ENCODE results near the gene DGKB. TPM values are rescaled to one million over a fixed set of nuclear protein-coding genes. Genes with fewer than 3 reads are reported as not detected.

DGKB gene
- polyA plus RNA-seq, 1 donor = 1.3 TPM

DNA sequence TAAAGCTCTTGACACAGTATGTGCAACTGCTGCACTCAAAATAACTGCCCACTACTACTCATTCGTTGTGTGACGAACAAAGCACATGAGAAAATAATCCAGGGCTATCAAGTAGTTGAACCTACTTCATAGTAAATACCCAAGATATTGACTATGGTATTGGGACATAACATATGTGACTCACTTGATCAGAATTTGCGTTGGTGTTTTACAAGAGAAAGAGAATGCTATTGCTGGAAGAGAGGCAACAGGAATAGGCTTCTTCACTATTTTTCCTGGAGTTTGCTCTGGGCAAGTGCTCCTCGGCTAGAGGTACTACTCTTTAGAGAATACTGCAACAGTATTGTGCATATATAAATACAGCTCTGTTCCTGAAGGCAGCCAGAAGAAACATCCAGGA lies 2.5 kb downstream of the DGKB start:
- Histone ChIP-seq H3K4me3 (ENCODE audit: low read length) (no peak overlapping the region), H3K27ac (ENCODE audit: low read length) (no peak overlapping the region), H3K4me1 (ENCODE audit: control insufficient read depth, insufficient read depth, low read length) (no peaks in the 10 kb centered on the region), H3K36me3 (ENCODE audit: control insufficient read depth, insufficient read depth, low read length) (no peaks in the 10 kb centered on the region), H3K9me3 (ENCODE audit: control insufficient read depth, low read depth, low read length) (no peaks in the 10 kb centered on the region), H3K27me3 (ENCODE audit: control insufficient read depth, insufficient read depth, low read length) (peaks cover 16% of the 10 kb centered on the region)
- no CpG with 5 or more reads among the region's 4 CpGs for WGBS (ENCODE audit: insufficient coverage, low lambda C conversion rate)
- no peak for DNase-seq

DNA sequence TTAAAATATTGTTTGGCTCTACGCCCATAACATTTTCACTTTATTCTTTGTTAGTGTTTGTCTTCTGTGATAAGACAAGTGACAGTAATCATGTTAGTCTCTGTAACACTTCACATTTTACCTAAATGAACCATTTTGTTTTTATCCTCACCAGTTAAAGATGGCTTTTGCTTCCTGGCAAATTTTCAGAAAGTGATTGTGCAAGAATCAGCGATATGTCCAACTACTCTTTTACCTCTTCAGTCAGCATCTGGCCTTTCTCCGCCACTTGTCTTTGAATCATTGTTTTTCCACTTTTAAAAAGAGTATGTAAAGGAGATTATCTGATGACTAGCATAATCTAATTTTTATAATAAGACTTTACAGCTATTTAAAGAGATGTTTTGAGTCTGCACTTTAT lies 3.5 kb downstream of the DGKB start:
- no peak for DNase-seq
- peaks cover 16% of the 10 kb centered on the region for H3K27me3 ChIP-seq (ENCODE audit: control insufficient read depth, insufficient read depth, low read length)
- H3K9me3 ChIP-seq (ENCODE audit: control insufficient read depth, low read depth, low read length) = no peaks in the 10 kb centered on the region
- no peak overlapping the region for H3K27ac ChIP-seq (ENCODE audit: low read length)
- no peaks in the 10 kb centered on the region for H3K4me1 ChIP-seq (ENCODE audit: control insufficient read depth, insufficient read depth, low read length)
- no peaks in the 10 kb centered on the region for H3K36me3 ChIP-seq (ENCODE audit: control insufficient read depth, insufficient read depth, low read length)
- WGBS (ENCODE audit: insufficient coverage, low lambda C conversion rate) = 100% methylated on average over 2 of the region's 3 CpGs
- H3K4me3 ChIP-seq (ENCODE audit: low read length) = no peak overlapping the region

DNA sequence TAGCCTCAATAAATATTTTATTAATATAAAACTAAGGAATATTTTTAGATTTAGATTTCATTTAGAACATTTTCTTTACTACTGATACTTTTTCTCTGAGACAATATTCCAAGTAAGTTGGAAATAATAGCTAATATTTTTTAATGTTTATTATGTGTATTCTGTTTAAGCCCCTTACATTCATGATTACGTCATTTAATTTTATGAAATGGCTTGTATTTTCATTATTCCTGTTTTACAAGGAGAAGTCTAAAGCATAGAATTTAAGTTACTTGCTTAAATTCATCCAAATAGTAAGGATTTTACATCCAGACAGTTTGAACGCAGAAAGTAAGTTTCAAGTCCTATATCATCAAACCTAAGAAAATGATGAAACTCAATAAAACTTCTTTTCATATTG lies 6.1 kb downstream of the DGKB start:
- Histone ChIP-seq H3K4me3 (ENCODE audit: low read length) (no peak overlapping the region), H3K27ac (ENCODE audit: low read length) (no peak overlapping the region), H3K27me3 (ENCODE audit: control insufficient read depth, insufficient read depth, low read length) (no peaks in the 10 kb centered on the region), H3K36me3 (ENCODE audit: control insufficient read depth, insufficient read depth, low read length) (no peaks in the 10 kb centered on the region), H3K4me1 (ENCODE audit: control insufficient read depth, insufficient read depth, low read length) (no peaks in the 10 kb centered on the region), H3K9me3 (ENCODE audit: control insufficient read depth, low read depth, low read length) (no peaks in the 10 kb centered on the region)
- WGBS (ENCODE audit: insufficient coverage, low lambda C conversion rate) = 79% methylated on average over 2 of the region's 2 CpGs
- no peak for DNase-seq

DNA sequence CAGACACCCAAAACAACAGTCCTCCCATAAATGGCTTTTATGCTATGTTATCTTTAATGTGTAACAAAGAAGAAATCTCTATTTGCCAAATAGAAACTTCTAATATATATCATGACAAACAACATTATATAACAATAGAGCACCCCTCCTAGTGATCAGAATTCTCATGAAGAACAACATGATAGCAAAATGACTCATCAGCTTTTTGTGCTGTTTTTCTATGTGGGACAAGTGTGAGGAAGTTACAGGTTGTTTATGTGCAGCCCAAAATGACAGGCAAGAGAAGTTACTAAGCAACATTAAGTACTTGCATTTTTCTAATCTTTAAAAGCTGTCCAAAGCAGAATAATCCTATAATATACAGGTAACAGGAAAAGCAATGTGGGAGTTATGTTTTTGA lies 7.7 kb downstream of the DGKB start:
- Histone ChIP-seq H3K27me3 (ENCODE audit: control insufficient read depth, insufficient read depth, low read length) (no peaks in the 10 kb centered on the region), H3K36me3 (ENCODE audit: control insufficient read depth, insufficient read depth, low read length) (no peaks in the 10 kb centered on the region)

DNA sequence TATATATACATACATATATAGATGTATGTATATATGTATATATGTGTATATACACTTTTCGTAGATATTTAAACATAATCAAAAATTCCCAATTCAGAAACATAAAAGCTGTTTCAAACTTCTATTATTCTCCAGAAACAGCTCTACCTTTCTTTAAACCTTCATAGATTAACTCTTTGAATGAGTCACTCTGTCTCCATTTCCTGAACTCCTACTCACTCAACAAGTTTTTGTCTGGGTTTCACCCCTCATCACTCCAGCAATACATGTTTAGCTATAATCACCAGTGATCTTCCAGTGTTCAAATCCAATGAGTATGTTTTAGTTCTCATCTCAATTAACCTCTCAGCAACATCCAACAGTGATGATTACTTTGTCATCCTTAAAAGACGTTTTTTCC lies 9.6 kb downstream of the DGKB start:
- WGBS (ENCODE audit: insufficient coverage, low lambda C conversion rate) = 75% methylated on average over 1 of the region's 2 CpGs

More for the DNA sequence above, 7.7 kb downstream of the DGKB start:
- Histone ChIP-seq H3K4me1 (ENCODE audit: control insufficient read depth, insufficient read depth, low read length) (no peaks in the 10 kb centered on the region), H3K4me3 (ENCODE audit: low read length) (no peak overlapping the region), H3K9me3 (ENCODE audit: control insufficient read depth, low read depth, low read length) (no peaks in the 10 kb centered on the region), H3K27ac (ENCODE audit: low read length) (no peak overlapping the region)
- no peak for DNase-seq

DNA sequence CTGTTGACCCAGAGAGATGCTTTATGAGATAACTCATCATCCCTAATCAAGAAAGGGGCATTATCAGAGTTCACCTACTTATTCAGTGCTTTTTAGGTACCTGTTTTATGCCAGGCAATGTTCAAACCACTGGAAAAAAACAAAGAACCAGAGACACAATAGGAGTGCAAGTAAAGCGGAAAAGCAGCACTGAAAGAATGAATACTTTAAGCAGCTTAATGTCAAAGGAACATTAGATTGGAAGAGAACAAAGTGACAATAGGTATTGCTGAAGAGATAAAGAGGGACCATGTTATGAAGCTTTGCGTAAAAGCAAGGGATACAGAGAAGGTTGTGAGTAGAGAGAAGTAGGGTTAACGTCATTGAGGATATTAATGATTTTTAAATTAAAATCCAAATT lies 11.3 kb downstream of the DGKB start:
- Histone ChIP-seq H3K27me3 (ENCODE audit: control insufficient read depth, insufficient read depth, low read length) (no peaks in the 10 kb centered on the region), H3K4me3 (ENCODE audit: low read length) (no peak overlapping the region), H3K27ac (ENCODE audit: low read length) (no peak overlapping the region), H3K9me3 (ENCODE audit: control insufficient read depth, low read depth, low read length) (no peaks in the 10 kb centered on the region), H3K36me3 (ENCODE audit: control insufficient read depth, insufficient read depth, low read length) (no peaks in the 10 kb centered on the region), H3K4me1 (ENCODE audit: control insufficient read depth, insufficient read depth, low read length) (no peaks in the 10 kb centered on the region)
- DNase-seq = no peak
- 100% methylated on average over 3 of the region's 3 CpGs for WGBS (ENCODE audit: insufficient coverage, low lambda C conversion rate)

More for the DNA sequence above, 9.6 kb downstream of the DGKB start:
- no peaks in the 10 kb centered on the region for H3K27me3 ChIP-seq (ENCODE audit: control insufficient read depth, insufficient read depth, low read length)
- no peak overlapping the region for H3K27ac ChIP-seq (ENCODE audit: low read length)
- no peak for DNase-seq
- no peaks in the 10 kb centered on the region for H3K36me3 ChIP-seq (ENCODE audit: control insufficient read depth, insufficient read depth, low read length)
- H3K4me3 ChIP-seq (ENCODE audit: low read length) = no peak overlapping the region
- no peaks in the 10 kb centered on the region for H3K4me1 ChIP-seq (ENCODE audit: control insufficient read depth, insufficient read depth, low read length)
- H3K9me3 ChIP-seq (ENCODE audit: control insufficient read depth, low read depth, low read length) = no peaks in the 10 kb centered on the region

DNA sequence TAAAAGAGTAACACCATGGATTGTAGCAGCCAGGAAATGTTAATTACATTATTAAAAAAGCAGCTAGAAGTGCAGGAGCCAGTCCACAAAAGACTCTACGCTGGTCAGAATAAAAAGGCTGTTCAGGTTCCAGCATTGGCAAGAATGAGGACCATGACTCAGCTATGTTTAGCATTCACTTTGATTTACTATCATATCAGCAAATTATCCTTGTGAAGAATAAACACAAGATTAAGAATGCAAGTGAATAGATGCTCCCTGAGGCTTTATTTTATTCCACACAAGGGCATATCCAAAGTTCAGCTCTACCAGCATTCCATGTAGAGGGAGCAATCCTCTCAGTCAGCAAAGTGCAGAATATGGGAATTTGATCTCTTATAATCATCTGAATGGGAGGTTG lies 13.6 kb downstream of the DGKB start:
- DNase-seq = no peak
- Histone ChIP-seq H3K4me3 (ENCODE audit: low read length) (no peak overlapping the region), H3K4me1 (ENCODE audit: control insufficient read depth, insufficient read depth, low read length) (no peaks in the 10 kb centered on the region), H3K27me3 (ENCODE audit: control insufficient read depth, insufficient read depth, low read length) (no peaks in the 10 kb centered on the region), H3K9me3 (ENCODE audit: control insufficient read depth, low read depth, low read length) (no peaks in the 10 kb centered on the region), H3K27ac (ENCODE audit: low read length) (no peak overlapping the region), H3K36me3 (ENCODE audit: control insufficient read depth, insufficient read depth, low read length) (no peaks in the 10 kb centered on the region)
- WGBS (ENCODE audit: insufficient coverage, low lambda C conversion rate) = no CpG with 5 or more reads among the region's 1 CpG

DNA sequence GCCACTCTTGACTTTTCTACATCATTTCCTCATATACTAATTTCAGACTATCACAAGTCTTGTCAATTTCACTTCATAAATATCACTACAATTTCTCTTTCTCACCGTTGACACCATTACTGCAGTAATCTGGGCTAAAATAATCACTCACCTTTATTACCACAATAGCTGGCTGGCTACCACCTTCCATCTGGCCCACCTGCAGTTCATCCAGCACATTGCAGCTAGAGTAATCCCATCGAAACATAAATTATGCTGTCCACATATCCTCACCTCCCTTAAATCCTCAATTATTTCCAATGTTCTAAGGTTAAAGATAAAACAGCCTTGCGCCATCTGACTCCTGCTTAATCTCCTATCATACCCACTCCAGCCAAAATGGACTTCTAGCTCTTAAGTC lies 16.0 kb downstream of the DGKB start:
- Histone ChIP-seq H3K9me3 (ENCODE audit: control insufficient read depth, low read depth, low read length) (no peaks in the 10 kb centered on the region), H3K4me3 (ENCODE audit: low read length) (no peak overlapping the region), H3K4me1 (ENCODE audit: control insufficient read depth, insufficient read depth, low read length) (no peaks in the 10 kb centered on the region), H3K27me3 (ENCODE audit: control insufficient read depth, insufficient read depth, low read length) (no peaks in the 10 kb centered on the region), H3K36me3 (ENCODE audit: control insufficient read depth, insufficient read depth, low read length) (no peaks in the 10 kb centered on the region), H3K27ac (ENCODE audit: low read length) (no peak overlapping the region)
- 91% methylated on average over 1 of the region's 3 CpGs for WGBS (ENCODE audit: insufficient coverage, low lambda C conversion rate)
- no peak for DNase-seq

DNA sequence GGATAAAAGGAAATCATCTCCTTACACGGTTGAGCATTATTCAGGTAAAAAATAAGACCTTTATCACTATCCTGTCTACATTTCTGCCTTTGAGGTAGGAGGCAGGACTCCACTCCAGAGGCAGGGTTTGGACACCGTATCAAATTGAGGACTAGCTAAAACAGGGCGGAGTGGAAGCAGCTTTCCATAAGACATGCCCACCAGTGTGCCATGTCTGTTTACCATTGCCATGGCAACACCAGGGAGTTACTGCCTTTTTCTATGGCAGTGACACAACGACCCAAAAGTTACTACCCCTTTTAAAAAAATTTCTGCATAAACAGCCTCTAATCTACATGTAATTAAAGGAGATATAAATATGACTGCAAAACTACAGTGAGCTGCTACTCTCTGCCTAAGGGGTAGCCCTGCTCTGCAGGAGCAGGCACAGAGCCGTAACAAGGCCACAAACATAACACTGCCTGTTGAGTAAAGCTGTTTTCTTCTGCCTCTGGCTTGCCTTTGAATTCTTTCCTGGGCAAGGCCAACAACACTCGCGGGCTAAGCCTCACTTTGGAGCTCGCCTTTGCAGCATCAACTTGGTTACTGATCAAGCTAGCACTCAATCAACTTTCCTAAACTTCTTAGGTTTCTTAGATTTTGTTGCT lies 26.5 kb downstream of the DGKB start:
- WGBS (ENCODE audit: insufficient coverage, low lambda C conversion rate) = 52% methylated on average over 3 of the region's 8 CpGs
- H3K4me1 ChIP-seq (ENCODE audit: control insufficient read depth, insufficient read depth, low read length) = no peaks in the 10 kb centered on the region
- no peak overlapping the region for H3K4me3 ChIP-seq (ENCODE audit: low read length)
- no peak overlapping the region for H3K27ac ChIP-seq (ENCODE audit: low read length)
- no peaks in the 10 kb centered on the region for H3K27me3 ChIP-seq (ENCODE audit: control insufficient read depth, insufficient read depth, low read length)
- no peaks in the 10 kb centered on the region for H3K36me3 ChIP-seq (ENCODE audit: control insufficient read depth, insufficient read depth, low read length)
- H3K9me3 ChIP-seq (ENCODE audit: control insufficient read depth, low read depth, low read length) = no peaks in the 10 kb centered on the region
- no peak for DNase-seq

DNA sequence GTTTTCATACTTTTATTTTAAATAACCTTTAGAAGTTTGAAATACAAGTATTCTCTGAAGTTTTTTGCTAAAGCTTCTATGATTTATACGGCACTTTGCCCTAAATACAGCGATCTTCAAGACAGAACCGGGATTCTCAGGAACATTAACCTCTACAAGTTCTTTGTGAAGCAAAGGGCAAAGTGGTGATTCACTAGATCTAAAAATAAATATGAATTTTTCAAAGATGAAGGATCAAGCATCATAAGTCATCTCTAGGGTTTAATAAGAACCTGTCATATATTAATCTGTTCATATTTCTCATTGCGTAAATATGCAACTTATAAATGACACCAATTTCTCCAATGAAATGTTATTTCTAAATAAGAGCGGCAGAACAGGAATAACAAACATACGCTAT lies 30.7 kb downstream of the DGKB start:
- 100% methylated on average over 2 of the region's 6 CpGs for WGBS (ENCODE audit: insufficient coverage, low lambda C conversion rate)
- Histone ChIP-seq H3K4me1 (ENCODE audit: control insufficient read depth, insufficient read depth, low read length) (no peaks in the 10 kb centered on the region), H3K36me3 (ENCODE audit: control insufficient read depth, insufficient read depth, low read length) (no peaks in the 10 kb centered on the region), H3K27ac (ENCODE audit: low read length) (no peak overlapping the region), H3K4me3 (ENCODE audit: low read length) (no peak overlapping the region), H3K9me3 (ENCODE audit: control insufficient read depth, low read depth, low read length) (no peaks in the 10 kb centered on the region), H3K27me3 (ENCODE audit: control insufficient read depth, insufficient read depth, low read length) (no peaks in the 10 kb centered on the region)
- no peak for DNase-seq

DNA sequence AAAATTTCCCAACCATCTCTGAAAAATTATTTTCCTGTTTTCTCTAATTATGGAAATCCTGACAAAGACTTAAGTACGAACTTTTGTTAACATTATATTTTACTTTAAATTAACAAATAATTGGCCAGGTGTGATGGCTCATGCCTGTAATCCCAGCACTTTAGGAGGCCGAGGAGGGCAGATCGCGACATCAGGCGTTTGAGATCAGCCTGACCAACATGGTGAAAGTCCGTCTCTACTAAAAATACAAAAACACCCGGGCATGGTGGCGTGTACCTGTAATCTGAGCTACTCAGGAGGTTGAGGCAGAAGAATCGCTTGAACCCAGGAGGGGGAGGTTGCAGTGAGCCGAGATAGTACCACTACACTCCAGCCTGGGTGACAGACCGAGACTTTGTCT lies 32.2 kb downstream of the DGKB start:
- WGBS (ENCODE audit: insufficient coverage, low lambda C conversion rate) = 83% methylated on average over 1 of the region's 11 CpGs
- Histone ChIP-seq H3K4me1 (ENCODE audit: control insufficient read depth, insufficient read depth, low read length) (no peaks in the 10 kb centered on the region), H3K36me3 (ENCODE audit: control insufficient read depth, insufficient read depth, low read length) (no peaks in the 10 kb centered on the region)

More for the DNA sequence above, 32.2 kb downstream of the DGKB start:
- Histone ChIP-seq H3K27me3 (ENCODE audit: control insufficient read depth, insufficient read depth, low read length) (no peaks in the 10 kb centered on the region), H3K27ac (ENCODE audit: low read length) (no peak overlapping the region), H3K9me3 (ENCODE audit: control insufficient read depth, low read depth, low read length) (no peaks in the 10 kb centered on the region), H3K4me3 (ENCODE audit: low read length) (no peak overlapping the region)
- DNase-seq = no peak

Measured in large intestine (tissue), 3 donors.